ENCODE measurements around the gene DIO3.

The DIO3 gene

DNA sequence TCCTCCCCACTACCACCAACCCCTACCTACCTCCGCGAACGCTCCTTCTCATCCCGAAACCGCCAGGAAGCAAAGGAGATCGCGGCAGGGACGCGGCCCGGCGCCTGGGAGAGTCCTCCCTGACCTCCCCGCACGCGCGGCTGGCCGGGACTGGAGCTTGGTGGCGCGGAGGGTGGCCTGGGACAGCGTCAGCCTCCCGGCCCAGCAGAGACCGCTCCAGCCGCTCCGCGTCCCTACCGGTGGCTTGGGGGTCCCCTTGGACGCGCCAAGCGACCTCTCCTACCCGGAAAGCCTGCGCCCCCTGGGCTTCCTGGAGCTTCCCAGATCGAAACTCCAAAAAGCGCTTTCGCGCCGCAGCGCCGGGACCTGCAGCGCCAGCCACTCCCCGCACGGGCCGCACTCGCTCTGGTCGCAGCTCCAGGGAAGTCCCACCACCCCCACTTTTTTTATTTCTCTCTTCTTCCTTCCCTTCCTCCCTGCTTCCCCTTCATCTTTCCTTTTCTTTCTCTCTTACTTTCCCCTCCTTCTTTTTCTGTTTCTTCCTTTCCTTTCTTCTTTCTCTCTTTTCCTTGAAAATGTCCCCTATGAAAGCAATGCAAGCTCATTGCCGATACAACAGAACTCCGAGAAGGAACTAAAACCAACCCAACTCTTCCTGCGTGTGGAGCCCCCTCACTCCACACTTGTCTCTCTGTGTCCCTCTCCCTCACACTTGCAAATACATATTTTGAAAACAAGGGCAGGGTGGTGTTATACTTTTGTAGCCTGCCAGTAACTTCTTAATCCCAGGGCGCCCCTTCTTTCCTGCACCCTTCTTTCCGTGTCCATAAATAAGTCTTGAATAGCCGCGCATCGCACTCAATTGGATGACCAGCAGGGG, 3.8 kb downstream of the DIO3 start:
- TF ChIP-seq, protein P1, sequence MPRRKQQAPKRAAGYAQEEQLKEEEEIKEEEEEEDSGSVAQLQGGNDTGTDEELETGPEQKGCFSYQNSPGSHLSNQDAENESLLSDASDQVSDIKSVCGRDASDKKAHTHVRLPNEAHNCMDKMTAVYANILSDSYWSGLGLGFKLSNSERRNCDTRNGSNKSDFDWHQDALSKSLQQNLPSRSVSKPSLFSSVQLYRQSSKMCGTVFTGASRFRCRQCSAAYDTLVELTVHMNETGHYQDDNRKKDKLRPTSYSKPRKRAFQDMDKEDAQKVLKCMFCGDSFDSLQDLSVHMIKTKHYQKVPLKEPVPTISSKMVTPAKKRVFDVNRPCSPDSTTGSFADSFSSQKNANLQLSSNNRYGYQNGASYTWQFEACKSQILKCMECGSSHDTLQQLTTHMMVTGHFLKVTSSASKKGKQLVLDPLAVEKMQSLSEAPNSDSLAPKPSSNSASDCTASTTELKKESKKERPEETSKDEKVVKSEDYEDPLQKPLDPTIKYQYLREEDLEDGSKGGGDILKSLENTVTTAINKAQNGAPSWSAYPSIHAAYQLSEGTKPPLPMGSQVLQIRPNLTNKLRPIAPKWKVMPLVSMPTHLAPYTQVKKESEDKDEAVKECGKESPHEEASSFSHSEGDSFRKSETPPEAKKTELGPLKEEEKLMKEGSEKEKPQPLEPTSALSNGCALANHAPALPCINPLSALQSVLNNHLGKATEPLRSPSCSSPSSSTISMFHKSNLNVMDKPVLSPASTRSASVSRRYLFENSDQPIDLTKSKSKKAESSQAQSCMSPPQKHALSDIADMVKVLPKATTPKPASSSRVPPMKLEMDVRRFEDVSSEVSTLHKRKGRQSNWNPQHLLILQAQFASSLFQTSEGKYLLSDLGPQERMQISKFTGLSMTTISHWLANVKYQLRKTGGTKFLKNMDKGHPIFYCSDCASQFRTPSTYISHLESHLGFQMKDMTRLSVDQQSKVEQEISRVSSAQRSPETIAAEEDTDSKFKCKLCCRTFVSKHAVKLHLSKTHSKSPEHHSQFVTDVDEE (CRISPR knock-in tag; IDR thresholded peaks at IDR 0.05), result no peak
- TF ChIP-seq ZFP3 (CRISPR knock-in tag; IDR thresholded peaks at IDR 0.05), result no peak
- TF ChIP-seq TOX (CRISPR knock-in tag; IDR thresholded peaks at IDR 0.05; ENCODE audit: borderline replicate concordance), result no peak
- TF ChIP-seq OSR1 (CRISPR knock-in tag; IDR thresholded peaks at IDR 0.05), result no peak
- TF ChIP-seq ISL1 (CRISPR knock-in tag; IDR thresholded peaks at IDR 0.05), result no peak
- no peak for TF ChIP-seq ARNTL (CRISPR knock-in tag; IDR thresholded peaks at IDR 0.05; ENCODE audit: borderline replicate concordance, low read depth)
- no peak for TF ChIP-seq ZNF70 (CRISPR knock-in tag; IDR thresholded peaks at IDR 0.05)
- no peak; the same call in 2 of the 3 replicates for ATAC-seq

DNA sequence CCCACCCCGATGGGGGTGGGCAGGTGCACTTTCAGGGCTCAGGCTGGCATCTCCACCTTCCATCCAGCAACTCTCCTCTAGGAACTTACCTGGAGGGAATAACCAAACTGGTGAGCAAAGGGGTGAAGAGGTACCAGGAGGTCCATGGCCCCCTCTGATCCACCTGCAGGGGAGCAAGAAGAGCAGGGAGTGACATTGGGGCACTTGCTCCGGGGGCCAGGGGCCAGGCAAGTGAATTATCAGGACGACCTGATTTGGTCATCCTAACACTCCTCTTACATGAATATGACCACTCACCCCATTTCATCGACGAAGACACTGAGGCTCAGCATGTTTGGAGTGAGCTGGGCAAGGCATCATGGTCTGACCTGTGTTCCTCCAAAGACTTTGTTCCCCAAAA, 6.0 kb downstream of the DIO3 start:
- TF ChIP-seq RARB (CRISPR knock-in tag; IDR thresholded peaks at IDR 0.05) (no peak), OSR1 (CRISPR knock-in tag; IDR thresholded peaks at IDR 0.05) (no peak), ARNTL (CRISPR knock-in tag; IDR thresholded peaks at IDR 0.05; ENCODE audit: borderline replicate concordance, low read depth) (no peak), ZFP3 (CRISPR knock-in tag; IDR thresholded peaks at IDR 0.05) (no peak), ZC3H10 (CRISPR knock-in tag; IDR thresholded peaks at IDR 0.05) (no peak), SNAI2 (CRISPR knock-in tag; IDR thresholded peaks at IDR 0.05) (no peak), ZNF565 (CRISPR knock-in tag; conservative IDR thresholded peaks at IDR 0.05; ENCODE audit: low read depth) (no peak), CSDC2 (CRISPR knock-in tag; IDR thresholded peaks at IDR 0.05) (no peak), TOX (CRISPR knock-in tag; IDR thresholded peaks at IDR 0.05; ENCODE audit: borderline replicate concordance) (no peak), GLIS3 (CRISPR knock-in tag; IDR thresholded peaks at IDR 0.05) (no peak), TCF4 (CRISPR knock-in tag; IDR thresholded peaks at IDR 0.05; ENCODE audit: borderline replicate concordance) (no peak), ESRRG (CRISPR knock-in tag; IDR thresholded peaks at IDR 0.05) (no peak), ZNF70 (CRISPR knock-in tag; IDR thresholded peaks at IDR 0.05) (no peak), ISL1 (CRISPR knock-in tag; IDR thresholded peaks at IDR 0.05) (no peak)
- TF ChIP-seq, protein P2, sequence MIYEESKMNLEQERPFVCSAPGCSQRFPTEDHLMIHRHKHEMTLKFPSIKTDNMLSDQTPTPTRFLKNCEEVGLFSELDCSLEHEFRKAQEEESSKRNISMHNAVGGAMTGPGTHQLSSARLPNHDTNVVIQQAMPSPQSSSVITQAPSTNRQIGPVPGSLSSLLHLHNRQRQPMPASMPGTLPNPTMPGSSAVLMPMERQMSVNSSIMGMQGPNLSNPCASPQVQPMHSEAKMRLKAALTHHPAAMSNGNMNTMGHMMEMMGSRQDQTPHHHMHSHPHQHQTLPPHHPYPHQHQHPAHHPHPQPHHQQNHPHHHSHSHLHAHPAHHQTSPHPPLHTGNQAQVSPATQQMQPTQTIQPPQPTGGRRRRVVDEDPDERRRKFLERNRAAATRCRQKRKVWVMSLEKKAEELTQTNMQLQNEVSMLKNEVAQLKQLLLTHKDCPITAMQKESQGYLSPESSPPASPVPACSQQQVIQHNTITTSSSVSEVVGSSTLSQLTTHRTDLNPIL (CRISPR knock-in tag; IDR thresholded peaks at IDR 0.05; ENCODE audit: low read depth), result no peak
- TF ChIP-seq, protein P3, sequence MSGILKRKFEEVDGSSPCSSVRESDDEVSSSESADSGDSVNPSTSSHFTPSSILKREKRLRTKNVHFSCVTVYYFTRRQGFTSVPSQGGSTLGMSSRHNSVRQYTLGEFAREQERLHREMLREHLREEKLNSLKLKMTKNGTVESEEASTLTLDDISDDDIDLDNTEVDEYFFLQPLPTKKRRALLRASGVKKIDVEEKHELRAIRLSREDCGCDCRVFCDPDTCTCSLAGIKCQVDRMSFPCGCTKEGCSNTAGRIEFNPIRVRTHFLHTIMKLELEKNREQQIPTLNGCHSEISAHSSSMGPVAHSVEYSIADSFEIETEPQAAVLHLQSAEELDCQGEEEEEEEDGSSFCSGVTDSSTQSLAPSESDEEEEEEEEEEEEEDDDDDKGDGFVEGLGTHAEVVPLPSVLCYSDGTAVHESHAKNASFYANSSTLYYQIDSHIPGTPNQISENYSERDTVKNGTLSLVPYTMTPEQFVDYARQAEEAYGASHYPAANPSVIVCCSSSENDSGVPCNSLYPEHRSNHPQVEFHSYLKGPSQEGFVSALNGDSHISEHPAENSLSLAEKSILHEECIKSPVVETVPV (CRISPR knock-in tag; IDR thresholded peaks at IDR 0.05), result no peak
- TF ChIP-seq, protein P4, sequence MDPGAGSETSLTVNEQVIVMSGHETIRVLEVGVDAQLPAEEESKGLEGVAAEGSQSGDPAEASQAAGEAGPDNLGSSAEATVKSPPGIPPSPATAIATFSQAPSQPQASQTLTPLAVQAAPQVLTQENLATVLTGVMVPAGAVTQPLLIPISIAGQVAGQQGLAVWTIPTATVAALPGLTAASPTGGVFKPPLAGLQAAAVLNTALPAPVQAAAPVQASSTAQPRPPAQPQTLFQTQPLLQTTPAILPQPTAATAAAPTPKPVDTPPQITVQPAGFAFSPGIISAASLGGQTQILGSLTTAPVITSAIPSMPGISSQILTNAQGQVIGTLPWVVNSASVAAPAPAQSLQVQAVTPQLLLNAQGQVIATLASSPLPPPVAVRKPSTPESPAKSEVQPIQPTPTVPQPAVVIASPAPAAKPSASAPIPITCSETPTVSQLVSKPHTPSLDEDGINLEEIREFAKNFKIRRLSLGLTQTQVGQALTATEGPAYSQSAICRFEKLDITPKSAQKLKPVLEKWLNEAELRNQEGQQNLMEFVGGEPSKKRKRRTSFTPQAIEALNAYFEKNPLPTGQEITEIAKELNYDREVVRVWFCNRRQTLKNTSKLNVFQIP (CRISPR knock-in tag; IDR thresholded peaks at IDR 0.05; ENCODE audit: borderline replicate concordance, low read depth), result no peak
- TF ChIP-seq, protein P5, sequence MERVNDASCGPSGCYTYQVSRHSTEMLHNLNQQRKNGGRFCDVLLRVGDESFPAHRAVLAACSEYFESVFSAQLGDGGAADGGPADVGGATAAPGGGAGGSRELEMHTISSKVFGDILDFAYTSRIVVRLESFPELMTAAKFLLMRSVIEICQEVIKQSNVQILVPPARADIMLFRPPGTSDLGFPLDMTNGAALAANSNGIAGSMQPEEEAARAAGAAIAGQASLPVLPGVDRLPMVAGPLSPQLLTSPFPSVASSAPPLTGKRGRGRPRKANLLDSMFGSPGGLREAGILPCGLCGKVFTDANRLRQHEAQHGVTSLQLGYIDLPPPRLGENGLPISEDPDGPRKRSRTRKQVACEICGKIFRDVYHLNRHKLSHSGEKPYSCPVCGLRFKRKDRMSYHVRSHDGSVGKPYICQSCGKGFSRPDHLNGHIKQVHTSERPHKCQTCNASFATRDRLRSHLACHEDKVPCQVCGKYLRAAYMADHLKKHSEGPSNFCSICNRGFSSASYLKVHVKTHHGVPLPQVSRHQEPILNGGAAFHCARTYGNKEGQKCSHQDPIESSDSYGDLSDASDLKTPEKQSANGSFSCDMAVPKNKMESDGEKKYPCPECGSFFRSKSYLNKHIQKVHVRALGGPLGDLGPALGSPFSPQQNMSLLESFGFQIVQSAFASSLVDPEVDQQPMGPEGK (CRISPR knock-in tag; IDR thresholded peaks at IDR 0.05; ENCODE audit: borderline replicate concordance), result no peak
- TF ChIP-seq, protein P1 (CRISPR knock-in tag; IDR thresholded peaks at IDR 0.05), result no peak
- ATAC-seq, result no peak

All from SK-N-SH treated with all-trans-retinoic acid at 6 μM for 48 hours (cell line).